Liver (tissue), 9 donors: ENCODE measurements around the gene UBE2U. TPM values are rescaled to one million over a fixed set of nuclear protein-coding genes. Genes with fewer than 3 reads are reported as not detected.

Experiments
- DNase-seq: peaks from one replicate; pipeline ENCODE4 v3.0.0-alpha.2; 2017; ENCODE audit warnings: low spot score
- H3K27ac ChIP-seq, 2 donors: one replicate each; pipeline ENCODE4 v1.7.0; 2013; ENCODE audit warnings: inconsistent platforms in 2 of 2, low read length in 2 of 2, control low read depth in 1 of 2, low read depth in 1 of 2, mild to moderate bottlenecking in 1 of 2
- H3K27me3 ChIP-seq, 4 donors: one replicate each; pipeline versions ENCODE4 v1.6.1 to v1.7.0; 2013; ENCODE audit warnings: low read length in 3 of 4, inconsistent platforms in 1 of 4, mild to moderate bottlenecking in 1 of 4, moderate library complexity in 1 of 4; ENCODE audit not compliant: control insufficient read depth in 4 of 4, insufficient read depth in 4 of 4
- H3K36me3 ChIP-seq, 4 donors: one replicate each; pipeline versions ENCODE4 v1.6.1 to v1.7.0; 2013; ENCODE audit warnings: low read length in 3 of 4, mild to moderate bottlenecking in 3 of 4, low read depth in 1 of 4, moderate library complexity in 1 of 4; ENCODE audit not compliant: control insufficient read depth in 4 of 4, insufficient read depth in 3 of 4
- H3K4me1 ChIP-seq, 4 donors: one replicate each; pipeline versions ENCODE4 v1.6.1 to v1.7.0; 2013; ENCODE audit warnings: low read length in 3 of 4, mild to moderate bottlenecking in 3 of 4, moderate library complexity in 1 of 4; ENCODE audit not compliant: control insufficient read depth in 4 of 4, insufficient read depth in 4 of 4
- H3K4me3 ChIP-seq, 3 donors: one replicate each; pipeline versions ENCODE4 v1.6.1 to v1.7.0; 2013; ENCODE audit warnings: low read length in 3 of 3, control low read depth in 1 of 3, low read depth in 1 of 3, mild to moderate bottlenecking in 1 of 3
- H3K9ac ChIP-seq, 2 donors: one replicate each; pipeline ENCODE4 v1.7.0; 2013; ENCODE audit warnings: low read length in 2 of 2, mild to moderate bottlenecking in 2 of 2, moderate library complexity in 2 of 2, control low read depth in 1 of 2, low read depth in 1 of 2
- H3K9me3 ChIP-seq, 4 donors: one replicate each; pipeline versions ENCODE4 v1.6.1 to v1.7.0; 2013; ENCODE audit warnings: low read length in 3 of 4; ENCODE audit not compliant: control insufficient read depth in 4 of 4
- ATF3 ChIP-seq: IDR thresholded peaks from 2 replicates; pipeline ENCODE4 v1.6.1; 2016; ENCODE audit warnings: antibody characterized with exemption
- CTCF ChIP-seq: fragments of 150-350 bp; IDR thresholded peaks from 2 replicates; pipeline ENCODE4 v1.5.1; 2017; ENCODE audit warnings: improper control_type of control experiment, low read depth, low read length; ENCODE audit not compliant: missing input control
- EGR1 ChIP-seq, 2 donors: IDR thresholded peaks; 2 replicates each; pipeline ENCODE4 v1.6.1; 2016 to 2018; ENCODE audit warnings: antibody characterized with exemption in 2 of 2, low read depth in 2 of 2
- FOXA1 ChIP-seq: IDR thresholded peaks from 2 replicates; pipeline ENCODE4 v1.6.1; 2016; ENCODE audit warnings: antibody characterized with exemption
- FOXA2 ChIP-seq: IDR thresholded peaks from 2 replicates; pipeline ENCODE4 v1.6.1; 2016; ENCODE audit warnings: antibody characterized with exemption
- GABPA ChIP-seq, 2 donors: IDR thresholded peaks in 1 of 2; conservative IDR thresholded peaks in 1 of 2; 2 replicates each; pipeline ENCODE4 v1.6.1; 2016; ENCODE audit warnings: antibody characterized with exemption in 2 of 2, mild to moderate bottlenecking in 1 of 2, moderate library complexity in 1 of 2
- HNF4A ChIP-seq, 2 donors: conservative IDR thresholded peaks; 2 replicates each; pipeline ENCODE4 v1.6.1; 2016; ENCODE audit warnings: antibody characterized with exemption in 2 of 2, mild to moderate bottlenecking in 2 of 2
- HNF4G ChIP-seq: IDR thresholded peaks from 2 replicates; pipeline ENCODE4 v1.6.1; 2016; ENCODE audit warnings: antibody characterized with exemption
- MAX ChIP-seq: IDR thresholded peaks from 2 replicates; pipeline ENCODE4 v1.6.1; 2016; ENCODE audit warnings: antibody characterized with exemption
- NR2F2 ChIP-seq: IDR thresholded peaks from 2 replicates; pipeline ENCODE4 v1.6.1; 2016; ENCODE audit warnings: antibody characterized with exemption
- RAD21 ChIP-seq, 2 donors: IDR thresholded peaks; 2 replicates each; pipeline ENCODE4 v1.6.1; 2016; ENCODE audit warnings: antibody characterized with exemption in 2 of 2, mild to moderate bottlenecking in 2 of 2
- REST ChIP-seq: IDR thresholded peaks from 2 replicates; pipeline ENCODE4 v1.6.1; 2016; ENCODE audit warnings: antibody characterized with exemption, mild to moderate bottlenecking
- RXRA ChIP-seq, 2 donors: IDR thresholded peaks; 2 replicates each; pipeline ENCODE4 v1.6.1; 2017 to 2018; ENCODE audit warnings: antibody characterized with exemption in 2 of 2, mild to moderate bottlenecking in 1 of 2
- SP1 ChIP-seq: IDR thresholded peaks from 2 replicates; pipeline ENCODE4 v1.6.1; 2018; ENCODE audit warnings: antibody characterized with exemption, mild to moderate bottlenecking
- TAF1 ChIP-seq: conservative IDR thresholded peaks from 2 replicates; pipeline ENCODE4 v1.6.1; 2016; ENCODE audit warnings: antibody characterized with exemption, mild to moderate bottlenecking
- YY1 ChIP-seq: IDR thresholded peaks from 2 replicates; pipeline ENCODE4 v1.6.1; 2016; ENCODE audit warnings: antibody characterized with exemption, mild to moderate bottlenecking
- ZBTB33 ChIP-seq: IDR thresholded peaks from 2 replicates; pipeline ENCODE4 v1.6.1; 2016; ENCODE audit warnings: antibody characterized with exemption
- WGBS: extraction: QIAGEN DNeasy Blood & Tissue Kit; methylation state at CpG from one replicate; pipeline ENCODE4 v1.1.7; 2013; 5-methylcytosine and 5-hydroxymethylcytosine counted together
- polyA plus RNA-seq, 2 donors: library from polyadenylated mRNA; stranded (reverse) in 1 of 2; unstranded in 1 of 2; fragments of 200-250 nt in 1 of 2; fragments of >200 nt in 1 of 2; fragmentation: Nextera tagmentation in 1 of 2; extraction: Ambion mirVana in 1 of 2; gene quantifications; one replicate each; pipeline versions ENCODE4 v1.2.1 to v1.2.3, GENCODE V29; 2013 to 2015
- total RNA-seq, 2 donors: library from RNA; depleted of rRNA; stranded (reverse); fragments of >200 nt; gene quantifications; one replicate each; pipeline ENCODE4 v1.2.3, GENCODE V29; 2014
- donor health status: healthy.
- donor health status: healthy.
- donor health status: healthy.
- donor health status: healthy.
- donor health status: healthy.

The UBE2U gene
- total and polyA plus RNA-seq, 4 donors = not detected

- Histone ChIP-seq H3K4me3 (no peak overlapping the region), H3K4me1 (no peaks in the 10 kb centered on the region), H3K36me3 (no peaks in the 10 kb centered on the region), H3K27me3 (no peaks in the 10 kb centered on the region), H3K27ac (no peak overlapping the region), H3K9me3 (no peaks in the 10 kb centered on the region), H3K9ac (no peak overlapping the region)
- DNase-seq = no peak
- WGBS = 88% methylated on average over 5 of the region's 5 CpGs
- TF ChIP-seq NR2F2 (no peak), RXRA (IDR thresholded peaks at IDR 0.05) (no peak), TAF1 (no peak), FOXA1 (no peak), CTCF (no peak), RAD21 (IDR thresholded peaks at IDR 0.05) (no peak), HNF4A (conservative IDR thresholded peaks at IDR 0.05) (no peak), ZBTB33 (no peak), MAX (no peak), REST (no peak), SP1 (no peak), YY1 (no peak), ATF3 (no peak), HNF4G (no peak)
Observed at GRCh38 chr1:64309431-64309831, 106.0 kb downstream of the UBE2U start.

- H3K9ac ChIP-seq = no peak overlapping the region
- no peaks in the 10 kb centered on the region for H3K4me1 ChIP-seq
- no peaks in the 10 kb centered on the region for H3K27me3 ChIP-seq
- H3K9me3 ChIP-seq = no peaks in the 10 kb centered on the region
- TF ChIP-seq NR2F2 = no peak
- TF ChIP-seq ATF3 = no peak
- TF ChIP-seq EGR1 (IDR thresholded peaks at IDR 0.05; ENCODE audit: low read depth in 2 of 2) = no peak
- TF ChIP-seq FOXA1 = no peak
- TF ChIP-seq RXRA (IDR thresholded peaks at IDR 0.05) = no peak
- TF ChIP-seq HNF4G = no peak
- no peak for TF ChIP-seq GABPA (IDR thresholded peaks at IDR 0.05 in 1 of 2, conservative IDR thresholded peaks at IDR 0.05 in 1 of 2)
- no peak for TF ChIP-seq HNF4A (conservative IDR thresholded peaks at IDR 0.05)
- TF ChIP-seq RAD21 (IDR thresholded peaks at IDR 0.05) = no peak
- TF ChIP-seq SP1 = no peak
- no peak for TF ChIP-seq REST
- TF ChIP-seq FOXA2 = no peak
- 69% methylated on average over 1 of the region's 1 CpG for WGBS
- DNase-seq = no peak
- no peak overlapping the region for H3K4me3 ChIP-seq
- no peaks in the 10 kb centered on the region for H3K36me3 ChIP-seq
- no peak overlapping the region for H3K27ac ChIP-seq
Observed at GRCh38 chr1:64310760-64311159, 107.3 kb downstream of the UBE2U start.
